OCI-LY7 (cell line): ENCODE results near the gene PKN1.

Experiments used
- EZH2phosphoT487 ChIP-seq: fragments of 200-600 bp; sonication (generic); IDR thresholded peaks from 2 replicates; pipeline ENCODE4 v1.6.1; 2018; ENCODE audit warnings: low read depth, borderline replicate concordance, mild to moderate bottlenecking, mixed run types, antibody characterized with exemption, low read length, moderate library complexity, mixed read lengths
- TF ChIP-seq, protein P1 (sequence below): fragments of 200-600 bp; sonication (generic); conservative IDR thresholded peaks from 2 replicates; pipeline ENCODE4 v1.5.1; 2014; ENCODE audit warnings: mild to moderate bottlenecking, antibody characterized with exemption, low read length, moderate library complexity, mixed read lengths

DNA sequence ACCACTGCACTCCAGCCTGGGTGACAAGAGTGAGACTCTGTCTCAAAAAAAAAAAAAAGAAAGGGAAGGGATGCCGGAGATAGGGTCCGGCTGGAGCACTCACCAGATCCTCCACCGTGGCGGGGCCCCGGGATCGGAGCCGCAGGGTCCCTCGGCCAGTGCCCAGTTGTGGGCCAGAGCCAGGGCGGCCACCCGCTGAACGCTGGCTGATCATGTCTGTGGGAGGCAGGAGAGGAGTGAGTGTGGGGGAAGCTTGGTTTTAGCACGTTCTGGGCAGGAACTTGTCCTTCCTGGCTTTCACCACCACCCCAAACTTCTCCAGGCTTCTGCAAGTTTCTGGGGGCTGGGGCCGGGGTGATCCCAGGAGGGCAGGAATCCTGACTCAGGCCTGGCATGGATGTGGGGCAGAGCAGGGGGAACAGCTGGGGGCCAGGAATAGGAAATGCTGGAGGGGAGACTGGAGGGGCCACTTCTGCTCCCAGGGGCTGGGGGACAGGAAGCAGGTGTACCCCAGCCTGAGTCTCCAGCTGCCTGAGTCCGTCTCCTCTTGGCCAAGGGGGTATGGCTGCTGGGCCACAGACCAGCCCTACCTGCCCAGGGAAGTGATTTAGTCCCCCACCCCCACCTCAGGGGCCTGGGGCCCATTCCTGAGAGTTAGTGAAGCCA is 46.3 kb downstream of the PKN1 start:
- TF ChIP-seq, protein P1, sequence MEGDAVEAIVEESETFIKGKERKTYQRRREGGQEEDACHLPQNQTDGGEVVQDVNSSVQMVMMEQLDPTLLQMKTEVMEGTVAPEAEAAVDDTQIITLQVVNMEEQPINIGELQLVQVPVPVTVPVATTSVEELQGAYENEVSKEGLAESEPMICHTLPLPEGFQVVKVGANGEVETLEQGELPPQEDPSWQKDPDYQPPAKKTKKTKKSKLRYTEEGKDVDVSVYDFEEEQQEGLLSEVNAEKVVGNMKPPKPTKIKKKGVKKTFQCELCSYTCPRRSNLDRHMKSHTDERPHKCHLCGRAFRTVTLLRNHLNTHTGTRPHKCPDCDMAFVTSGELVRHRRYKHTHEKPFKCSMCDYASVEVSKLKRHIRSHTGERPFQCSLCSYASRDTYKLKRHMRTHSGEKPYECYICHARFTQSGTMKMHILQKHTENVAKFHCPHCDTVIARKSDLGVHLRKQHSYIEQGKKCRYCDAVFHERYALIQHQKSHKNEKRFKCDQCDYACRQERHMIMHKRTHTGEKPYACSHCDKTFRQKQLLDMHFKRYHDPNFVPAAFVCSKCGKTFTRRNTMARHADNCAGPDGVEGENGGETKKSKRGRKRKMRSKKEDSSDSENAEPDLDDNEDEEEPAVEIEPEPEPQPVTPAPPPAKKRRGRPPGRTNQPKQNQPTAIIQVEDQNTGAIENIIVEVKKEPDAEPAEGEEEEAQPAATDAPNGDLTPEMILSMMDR, result no peak
- no peak for TF ChIP-seq EZH2phosphoT487
